H7 (cell line): ENCODE measurements around the gene MAST1. TPM values are rescaled to one million over a fixed set of nuclear protein-coding genes. Genes with fewer than 3 reads are reported as not detected.
A peak's percentile ranks its signal among the peaks of the same experiment; 100 is the strongest.
"Not testable (repeated sequence)": the region's sequence is repeated elsewhere in the genome, so short reads cannot be mapped to it uniquely, and the experiment has no call there.

Source experiments
- DNase-seq: peaks from one replicate; pipeline ENCODE4 v3.0.0; 2012
- H3K27me3 ChIP-seq: 2 replicates; pipeline ENCODE4 v1.6.0; 2011; ENCODE audit warnings: mild to moderate bottlenecking, low read length; ENCODE audit not compliant: control insufficient read depth, insufficient read depth
- H3K36me3 ChIP-seq: replicated peaks from 2 replicates; pipeline ENCODE4 v1.5.1; 2011; ENCODE audit warnings: low read length; ENCODE audit not compliant: control insufficient read depth, insufficient read depth
- H3K4me3 ChIP-seq: 2 replicates; pipeline ENCODE4 v1.5.1; 2011; ENCODE audit warnings: low read depth, mild to moderate bottlenecking, control low read depth, low read length, moderate library complexity; ENCODE audit not compliant: insufficient read depth
- total RNA-seq: library from RNA; depleted of rRNA; stranded (reverse); fragments of >200 nt; shearing (Covaris generic); gene quantifications from 2 replicates; pipeline ENCODE4 v1.2.3, GENCODE V29; 2014; rRNA removed

MAST1 gene
- total RNA-seq, 1 experiment from 2014 or later, result 5.5 TPM

DNA sequence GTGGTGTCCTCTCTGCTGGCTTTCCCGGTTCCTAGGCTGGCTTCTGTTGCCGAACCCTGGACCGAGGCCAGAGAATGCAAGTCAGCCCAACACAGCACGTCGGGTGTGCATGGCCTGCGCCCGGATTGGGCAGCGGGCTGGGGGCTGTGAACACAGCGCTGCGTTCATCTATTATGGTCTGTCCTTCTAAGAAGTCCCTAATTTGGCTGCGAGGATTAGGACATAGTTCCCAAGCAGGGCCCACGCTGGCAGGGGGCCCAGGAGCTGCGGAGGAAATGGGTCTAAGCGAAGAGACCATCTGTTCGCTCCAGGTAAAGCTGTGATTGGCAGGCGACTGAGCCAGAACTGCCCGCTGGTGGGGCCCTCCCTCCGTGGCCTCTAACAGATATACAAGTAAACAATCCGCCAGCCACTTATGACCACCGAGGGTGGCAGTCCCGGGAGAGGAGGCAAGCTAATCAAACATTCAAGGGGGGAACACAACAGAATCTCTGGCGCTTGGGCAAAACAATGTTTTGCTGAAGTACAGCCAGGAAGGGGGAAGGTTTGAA lies 74.8 kb downstream of the MAST1 start:
- H3K4me3 ChIP-seq, result no peak overlapping the region
- H3K36me3 ChIP-seq, result no peaks in the 10 kb centered on the region
- peaks cover 2% of the 10 kb centered on the region for H3K27me3 ChIP-seq
- peak; percentile 86 for DNase-seq

DNA sequence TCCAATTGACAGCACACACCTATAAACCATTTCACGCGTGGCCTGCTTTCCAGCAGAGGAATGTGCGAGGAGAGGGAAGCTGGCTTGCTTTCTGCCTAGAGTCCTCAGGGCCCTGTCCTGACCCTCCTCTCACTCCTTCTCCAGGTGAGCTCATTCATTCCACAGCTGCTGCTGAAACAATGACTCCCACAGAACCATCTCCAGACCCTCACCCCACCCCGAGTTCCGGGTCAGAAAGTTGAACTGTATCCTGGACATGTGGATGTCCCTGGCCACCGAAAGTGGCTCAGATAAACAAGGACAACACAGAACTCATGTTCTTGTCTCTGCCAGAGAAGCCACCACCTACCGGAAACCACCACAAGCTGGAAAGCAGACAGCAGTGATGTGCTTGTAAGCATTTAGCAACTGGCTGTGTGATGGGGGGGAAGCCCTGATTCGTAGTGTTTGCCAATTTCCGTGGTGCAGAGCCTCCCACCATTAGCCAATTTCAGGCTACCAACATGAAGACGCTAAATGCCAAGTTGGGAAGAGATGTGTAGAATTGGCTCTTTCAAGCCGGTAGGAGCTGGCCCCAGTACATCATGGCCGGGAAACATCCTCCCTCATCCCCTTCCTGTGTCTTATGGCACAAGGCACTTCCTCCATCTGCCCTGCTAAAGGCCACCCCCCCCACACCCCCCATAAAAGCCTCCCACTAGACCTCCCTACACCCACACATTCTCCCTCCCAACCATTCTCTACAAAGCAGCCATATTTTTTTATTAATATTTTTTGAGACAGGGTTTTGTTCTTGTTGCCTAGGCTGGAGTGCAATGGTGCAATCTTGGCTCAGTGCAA lies 75.8 kb downstream of the MAST1 start:
- no peak overlapping the region for H3K4me3 ChIP-seq
- H3K27me3 ChIP-seq, result peaks cover 11% of the 10 kb centered on the region
- no peak for DNase-seq
- H3K36me3 ChIP-seq, result no peaks in the 10 kb centered on the region

DNA sequence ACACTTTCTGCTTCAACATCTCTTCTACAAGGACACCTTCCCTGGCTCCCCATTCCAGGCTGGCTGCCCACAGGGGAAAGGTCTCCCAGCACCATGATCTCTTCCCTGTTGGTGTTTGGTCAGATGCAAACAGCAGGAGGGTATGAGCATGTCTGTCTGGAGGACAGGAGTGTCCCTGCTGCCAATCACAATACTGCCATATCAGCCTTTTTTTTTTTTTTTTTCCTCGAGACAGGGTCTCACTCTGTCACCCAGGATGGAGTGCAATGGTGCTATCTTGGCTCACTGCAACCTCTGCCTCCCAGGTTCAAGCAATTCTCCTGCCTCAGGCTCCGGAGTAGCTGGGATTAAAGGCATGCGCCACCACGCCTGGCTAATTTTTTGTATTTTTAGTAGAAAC lies 77.5 kb downstream of the MAST1 start:
- H3K27me3 ChIP-seq, result peaks cover 11% of the 10 kb centered on the region
- not testable (repeated sequence) for H3K4me3 ChIP-seq, H3K36me3 ChIP-seq, DNase-seq

DNA sequence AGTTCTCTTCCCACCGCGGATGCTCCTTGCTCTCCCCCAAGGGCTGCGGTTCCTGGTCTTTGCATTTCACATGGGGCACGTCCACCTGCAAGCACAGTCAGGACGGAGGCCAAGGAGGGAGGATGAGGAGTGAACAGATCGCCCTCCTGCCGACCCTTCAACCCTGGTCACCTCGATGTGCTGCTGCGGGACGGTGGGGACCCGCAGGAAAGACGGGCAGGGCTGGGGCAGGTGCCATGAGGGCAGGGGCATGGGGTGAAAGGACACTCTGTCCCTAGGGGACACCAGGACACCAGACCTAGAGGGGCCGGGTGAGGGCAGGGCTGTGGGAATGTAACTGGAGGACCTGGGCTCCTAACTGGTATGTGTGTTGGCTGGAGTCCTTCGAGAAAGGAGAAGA lies 79.9 kb downstream of the MAST1 start:
- Histone ChIP-seq H3K36me3 (peaks cover 9% of the 10 kb centered on the region), H3K27me3 (peaks cover 11% of the 10 kb centered on the region), H3K4me3 (no peak overlapping the region)
- DNase-seq, result no peak

DNA sequence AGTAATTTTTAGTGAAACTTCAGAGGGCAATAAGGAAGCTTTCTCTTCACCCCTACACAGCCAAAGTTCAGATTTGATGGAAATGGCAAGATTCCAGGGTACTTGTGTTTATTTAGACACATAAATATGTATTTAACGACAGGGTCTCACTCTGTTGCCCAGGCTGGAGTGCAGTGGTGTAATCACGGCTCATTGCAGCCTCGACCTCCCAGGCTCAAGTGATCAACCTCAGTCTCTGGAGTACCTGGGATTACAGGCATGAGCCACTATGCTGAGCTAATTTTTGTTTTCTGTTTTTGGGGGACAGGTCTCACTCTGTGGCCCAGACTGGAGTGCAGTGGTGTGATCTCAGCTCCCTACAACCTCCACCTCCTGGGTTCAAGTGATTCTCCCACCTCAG lies 82.7 kb downstream of the MAST1 start:
- peaks cover 24% of the 10 kb centered on the region for H3K36me3 ChIP-seq
- H3K4me3 ChIP-seq, result no peak overlapping the region
- no peak for DNase-seq
- H3K27me3 ChIP-seq, result peaks cover 11% of the 10 kb centered on the region

DNA sequence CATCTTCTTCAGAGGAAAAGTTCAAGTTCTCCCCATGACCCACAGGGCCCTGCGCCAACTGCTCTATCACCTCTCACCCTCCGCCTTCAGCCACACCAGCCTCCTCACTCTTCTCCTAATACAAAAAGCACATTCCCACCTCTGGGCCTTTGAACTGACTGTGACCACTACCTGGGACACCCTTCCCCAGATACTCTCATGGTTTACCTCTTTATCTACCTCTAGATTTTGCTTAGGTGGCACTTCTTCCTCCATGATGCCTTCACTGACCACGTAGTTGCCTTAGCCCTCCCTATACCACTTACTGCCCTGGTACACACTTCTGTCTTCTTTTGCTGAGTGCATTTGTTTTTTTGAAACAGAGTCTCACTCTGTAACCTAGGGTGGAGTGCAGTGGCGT lies 84.6 kb downstream of the MAST1 start:
- no peak overlapping the region for H3K4me3 ChIP-seq
- DNase-seq, result no peak
- peaks cover 33% of the 10 kb centered on the region for H3K36me3 ChIP-seq
- peaks cover 11% of the 10 kb centered on the region for H3K27me3 ChIP-seq

Other genes starting within 250 kb of the MAST1 start
- gene ZNF490, start 227.7 kb upstream of the MAST1 start, total RNA-seq, result 3.1 and 5.2 TPM in 2 replicates
- gene ZNF791, start 227.6 kb upstream of the MAST1 start, total RNA-seq, result 7.4 and 10.2 TPM in 2 replicates
- 58.4 and 71.2 TPM in 2 replicates for gene MAN2B1, start 171.8 kb upstream of the MAST1 start, total RNA-seq
- 11.6 and 12.5 TPM in 2 replicates for gene WDR83, start 171.7 kb upstream of the MAST1 start, total RNA-seq
- gene DHPS, start 156.6 kb upstream of the MAST1 start, total RNA-seq, result 83.1 and 86.4 TPM in 2 replicates
- gene GNG14, start 150.5 kb upstream of the MAST1 start, total RNA-seq, result not detected in 2 replicates
- gene FBXW9, start 141.9 kb upstream of the MAST1 start, total RNA-seq, result 15.3 and 21.2 TPM in 2 replicates
- gene TNPO2, start 114.6 kb upstream of the MAST1 start, total RNA-seq, result 34.1 and 48.9 TPM in 2 replicates
- 186 and 218 TPM in 2 replicates for gene TRIR, start 103.8 kb upstream of the MAST1 start, total RNA-seq
- gene GET3, start 101.0 kb upstream of the MAST1 start, total RNA-seq, result 113 and 166 TPM in 2 replicates
- gene BEST2, start 86.7 kb upstream of the MAST1 start, total RNA-seq, result 0.37 and 1.5 TPM in 2 replicates
- gene HOOK2, start 63.0 kb upstream of the MAST1 start, total RNA-seq, result 15.4 and 30.4 TPM in 2 replicates
- 10.0 and 22.6 TPM in 2 replicates for gene JUNB, start 47.0 kb upstream of the MAST1 start, total RNA-seq
- 508 and 571 TPM in 2 replicates for gene PRDX2, start 36.7 kb upstream of the MAST1 start, total RNA-seq
- gene THSD8, start 36.4 kb upstream of the MAST1 start, total RNA-seq, result not detected in 2 replicates
- gene RNASEH2A, start 31.9 kb upstream of the MAST1 start, total RNA-seq, result 85.4 and 104 TPM in 2 replicates
- 1.3 TPM in 2 replicates for gene RTBDN, start 3.9 kb upstream of the MAST1 start, total RNA-seq
- gene DNASE2, start 42.9 kb downstream of the MAST1 start, total RNA-seq, result 15.3 and 16.8 TPM in 2 replicates
- gene KLF1, start 48.7 kb downstream of the MAST1 start, total RNA-seq, result 0.37 and 0.76 TPM in 2 replicates
- gene GCDH, start 52.6 kb downstream of the MAST1 start, total RNA-seq, result 42.3 and 59.4 TPM in 2 replicates
- 0.24 and 2.0 TPM in 2 replicates for gene SYCE2, start 80.8 kb downstream of the MAST1 start, total RNA-seq
- gene FARSA, start 95.2 kb downstream of the MAST1 start, total RNA-seq, result 93.0 and 117 TPM in 2 replicates
- gene CALR, start 100.1 kb downstream of the MAST1 start, total RNA-seq, result 911 and 1,131 TPM in 2 replicates
- 146 and 155 TPM in 2 replicates for gene RAD23A, start 107.3 kb downstream of the MAST1 start, total RNA-seq
- gene GADD45GIP1, start 118.7 kb downstream of the MAST1 start, total RNA-seq, result 40.4 and 51.7 TPM in 2 replicates
- 0.15 TPM in 1 of 2 replicates, not detected in the other for gene DAND5, start 131.1 kb downstream of the MAST1 start, total RNA-seq
- 0.03 and 0.07 TPM in 2 replicates for gene NFIX, start 157.0 kb downstream of the MAST1 start, total RNA-seq